ENCODE data around the gene GALNT8. TPM values are rescaled to one million over a fixed set of nuclear protein-coding genes. Genes with fewer than 3 reads are reported as not detected.

Gene GALNT8
- total and polyA plus RNA-seq, 2 experiments from 2014 or later = 3.8 to 7.7 TPM

GRCh38 chr12:4710113-4710512, 10.1 kb upstream of the GALNT8 start:
- Histone ChIP-seq H3K27ac (ENCODE audit: low read depth) (no peak overlapping the region), H3F3A (replicated peaks; ENCODE audit: low read depth) (no peaks in the 10 kb centered on the region), H3K27me3 (ENCODE audit: insufficient read depth) (no peaks in the 10 kb centered on the region), H3K79me2 (replicated peaks; ENCODE audit: insufficient read depth) (no peaks in the 10 kb centered on the region), H3K4me2 (no peak overlapping the region), H2AFZ (no peak overlapping the region), H3K4me3 (no peak overlapping the region), H3K36me3 (ENCODE audit: insufficient read depth) (no peaks in the 10 kb centered on the region), H3K4me1 (ENCODE audit: insufficient read depth) (peaks cover 6% of the 10 kb centered on the region; the same call in 1 of the 2 replicates), H3K9me2 (ENCODE audit: insufficient read depth) (no peaks in the 10 kb centered on the region), H4K20me1 (replicated peaks; ENCODE audit: insufficient read depth) (no peaks in the 10 kb centered on the region)
- Mint-ChIP-seq H3K27ac (no peak overlapping the region), H3K9me3 (no peaks in the 10 kb centered on the region), H3K36me3 (ENCODE audit: low read depth) (no peaks in the 10 kb centered on the region), H3K27me3 (ENCODE audit: insufficient read depth, low read depth, poor library complexity) (no peaks in the 10 kb centered on the region), H3K4me1 (peaks cover 6% of the 10 kb centered on the region; the same call in 2 of the 3 replicates), H3K4me3 (no peak overlapping the region)
- TF ChIP-seq STAT1 (IDR thresholded peaks at IDR 0.05; ENCODE audit: unreplicated experiment) (no peak), CTCF (conservative IDR thresholded peaks at IDR 0.05; ENCODE audit: low read depth in 2 of 2) (no peak), JUNB (IDR thresholded peaks at IDR 0.05; ENCODE audit: unreplicated experiment) (no peak), ZNF114 (CRISPR knock-in tag; IDR thresholded peaks at IDR 0.05) (no peak), EZH2 (IDR thresholded peaks at IDR 0.05; ENCODE audit: low read depth, unreplicated experiment) (no peak), ZNF462 (CRISPR knock-in tag; IDR thresholded peaks at IDR 0.05) (no peak), REST (IDR thresholded peaks at IDR 0.05; ENCODE audit: unreplicated experiment) (no peak)
- DNase-seq (ENCODE audit: low spot score) (no peak), ATAC-seq (no peak)
